ENCODE results near the gene CSNK1E. TPM values are rescaled to one million over a fixed set of nuclear protein-coding genes. Genes with fewer than 3 reads are reported as not detected.

Gene CSNK1E
- total RNA-seq, 4 donors from 2014 or later: 67.9 to 102 (median 91.7) TPM

DNA sequence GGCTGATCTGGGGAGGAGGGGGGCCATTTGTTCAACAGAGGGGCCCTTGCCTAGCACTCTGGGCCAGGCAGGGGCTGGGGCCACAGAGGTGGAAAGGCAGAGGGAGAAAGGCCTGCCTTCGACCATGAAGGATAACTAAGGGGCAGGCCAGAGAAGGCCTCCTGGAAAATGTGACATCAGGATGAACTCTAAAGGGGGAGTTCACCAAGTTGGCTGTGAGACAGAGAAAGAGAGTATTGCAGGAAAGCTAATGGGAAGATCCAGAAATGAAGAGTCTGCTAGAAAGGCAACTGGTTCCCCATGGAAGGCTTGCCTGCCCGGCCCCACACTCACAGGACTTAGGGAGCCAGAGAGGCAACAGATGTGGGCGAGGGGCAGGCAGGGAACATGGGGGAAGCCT is 16.3 kb downstream of the CSNK1E start:
- Histone ChIP-seq H3K4me3 (no peak overlapping the region), H3K36me3 (peaks cover 70 to 85% (median 77%) of the 10 kb centered on the region in 4 donors), H3K27ac (replicated peaks in 1 of 4) (no peak overlapping the region), H3K4me1 (peaks cover 31 to 44% (median 34%) of the 10 kb centered on the region in 4 donors), H3K27me3 (no peaks in the 10 kb centered on the region), H3K9me3 (no peaks in the 10 kb centered on the region)
- TF ChIP-seq POLR2AphosphoS5 (IDR thresholded peaks at IDR 0.05) (no peak), POLR2A (IDR thresholded peaks at IDR 0.05; ENCODE audit: low read depth) (no peak), EP300 (IDR thresholded peaks at IDR 0.05) (no peak)
- TF ChIP-seq, protein P1, sequence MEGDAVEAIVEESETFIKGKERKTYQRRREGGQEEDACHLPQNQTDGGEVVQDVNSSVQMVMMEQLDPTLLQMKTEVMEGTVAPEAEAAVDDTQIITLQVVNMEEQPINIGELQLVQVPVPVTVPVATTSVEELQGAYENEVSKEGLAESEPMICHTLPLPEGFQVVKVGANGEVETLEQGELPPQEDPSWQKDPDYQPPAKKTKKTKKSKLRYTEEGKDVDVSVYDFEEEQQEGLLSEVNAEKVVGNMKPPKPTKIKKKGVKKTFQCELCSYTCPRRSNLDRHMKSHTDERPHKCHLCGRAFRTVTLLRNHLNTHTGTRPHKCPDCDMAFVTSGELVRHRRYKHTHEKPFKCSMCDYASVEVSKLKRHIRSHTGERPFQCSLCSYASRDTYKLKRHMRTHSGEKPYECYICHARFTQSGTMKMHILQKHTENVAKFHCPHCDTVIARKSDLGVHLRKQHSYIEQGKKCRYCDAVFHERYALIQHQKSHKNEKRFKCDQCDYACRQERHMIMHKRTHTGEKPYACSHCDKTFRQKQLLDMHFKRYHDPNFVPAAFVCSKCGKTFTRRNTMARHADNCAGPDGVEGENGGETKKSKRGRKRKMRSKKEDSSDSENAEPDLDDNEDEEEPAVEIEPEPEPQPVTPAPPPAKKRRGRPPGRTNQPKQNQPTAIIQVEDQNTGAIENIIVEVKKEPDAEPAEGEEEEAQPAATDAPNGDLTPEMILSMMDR (IDR thresholded peaks at IDR 0.05): no peak
- intact Hi-C loops (cut with DNase I): no loop called here
- DNase-seq (ENCODE audit: extremely low spot score): no peak
- WGBS: 77% methylated on average over 3 of the region's 3 CpGs

DNA sequence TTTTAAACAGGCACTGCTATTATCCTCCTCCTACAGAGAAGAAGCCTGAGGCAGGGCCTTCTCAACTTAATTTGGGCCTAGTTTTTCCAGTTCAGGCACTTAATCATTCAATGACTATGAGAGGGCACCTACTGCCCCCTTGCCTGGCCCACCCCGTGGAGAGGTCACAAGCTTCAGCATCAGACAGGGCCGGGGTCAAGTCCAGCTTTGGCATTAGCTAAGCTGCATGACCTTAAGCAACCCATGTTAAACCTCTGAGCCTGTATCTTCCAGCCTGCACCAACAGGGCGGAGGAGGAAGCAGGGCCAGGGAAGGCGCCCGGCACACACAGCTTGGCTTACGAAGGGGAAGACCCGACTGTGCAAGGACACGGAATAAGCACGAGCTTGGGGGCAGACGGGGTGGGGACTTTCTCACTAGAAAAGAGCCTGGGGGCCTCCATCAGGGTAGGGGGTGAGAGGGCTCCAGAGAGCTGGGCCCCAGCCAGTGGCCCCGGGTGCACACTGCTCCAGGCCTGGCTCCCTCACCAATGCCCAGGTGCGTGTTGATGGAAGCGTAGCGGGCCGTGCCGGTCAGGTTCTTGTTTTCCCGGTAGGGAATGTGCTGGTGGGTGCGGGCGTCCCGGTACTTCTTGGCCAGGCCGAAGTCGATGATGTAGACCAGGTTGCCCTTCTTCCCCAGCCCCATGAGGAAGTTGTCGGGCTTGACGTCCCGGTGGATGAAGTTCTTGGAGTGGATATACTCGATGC is 16.9 kb downstream of the CSNK1E start:
- Histone ChIP-seq H3K9me3 (no peaks in the 10 kb centered on the region), H3K27me3 (no peaks in the 10 kb centered on the region), H3K27ac (replicated peaks in 1 of 4) (no peak overlapping the region), H3K4me1 (peaks cover 26 to 39% (median 28%) of the 10 kb centered on the region in 4 donors), H3K36me3 (peaks cover 75 to 91% (median 83%) of the 10 kb centered on the region in 4 donors), H3K4me3 (no peak overlapping the region)
- no peak for DNase-seq (ENCODE audit: extremely low spot score)
- WGBS: 87% methylated on average over 25 of the region's 26 CpGs
- TF ChIP-seq EP300 (IDR thresholded peaks at IDR 0.05) (no peak), POLR2A (IDR thresholded peaks at IDR 0.05; ENCODE audit: low read depth) (no peak), POLR2AphosphoS5 (IDR thresholded peaks at IDR 0.05) (no peak)
- TF ChIP-seq, protein P1 (IDR thresholded peaks at IDR 0.05): no peak
- intact Hi-C loops (cut with DNase I): no loop called here

DNA sequence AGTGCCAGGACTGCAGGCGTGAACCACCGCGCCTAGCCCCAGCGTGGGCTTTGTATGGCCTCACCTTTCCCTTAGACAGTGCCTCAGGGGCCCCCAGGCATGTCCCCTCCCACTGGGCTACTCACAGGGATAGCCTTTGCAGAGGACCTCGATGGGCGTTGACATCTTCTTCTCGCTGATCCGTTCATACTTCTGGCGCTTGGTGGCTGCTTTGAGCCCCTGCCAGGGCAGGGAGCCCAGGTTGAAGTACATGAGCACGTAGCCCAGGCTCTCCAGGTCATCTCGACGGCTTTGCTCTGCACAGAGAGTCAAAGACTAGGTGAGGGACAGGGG is 17.5 kb downstream of the CSNK1E start:
- H3K27ac ChIP-seq (replicated peaks in 1 of 4): no peak overlapping the region
- WGBS: 70% methylated on average over 12 of the region's 12 CpGs
- no peak overlapping the region for H3K4me3 ChIP-seq
- DNase-seq (ENCODE audit: extremely low spot score): no peak
- intact Hi-C loops (cut with DNase I): no loop called here
- TF ChIP-seq POLR2A (IDR thresholded peaks at IDR 0.05; ENCODE audit: low read depth) (no peak), POLR2AphosphoS5 (IDR thresholded peaks at IDR 0.05) (no peak), EP300 (IDR thresholded peaks at IDR 0.05) (no peak)
- TF ChIP-seq, protein P1 (IDR thresholded peaks at IDR 0.05): no peak
- peaks cover 81 to 98% (median 89%) of the 10 kb centered on the region in 4 donors for H3K36me3 ChIP-seq
- no peaks in the 10 kb centered on the region for H3K27me3 ChIP-seq
- H3K4me1 ChIP-seq: peaks cover 19 to 32% (median 22%) of the 10 kb centered on the region in 4 donors
- H3K9me3 ChIP-seq: no peaks in the 10 kb centered on the region

DNA sequence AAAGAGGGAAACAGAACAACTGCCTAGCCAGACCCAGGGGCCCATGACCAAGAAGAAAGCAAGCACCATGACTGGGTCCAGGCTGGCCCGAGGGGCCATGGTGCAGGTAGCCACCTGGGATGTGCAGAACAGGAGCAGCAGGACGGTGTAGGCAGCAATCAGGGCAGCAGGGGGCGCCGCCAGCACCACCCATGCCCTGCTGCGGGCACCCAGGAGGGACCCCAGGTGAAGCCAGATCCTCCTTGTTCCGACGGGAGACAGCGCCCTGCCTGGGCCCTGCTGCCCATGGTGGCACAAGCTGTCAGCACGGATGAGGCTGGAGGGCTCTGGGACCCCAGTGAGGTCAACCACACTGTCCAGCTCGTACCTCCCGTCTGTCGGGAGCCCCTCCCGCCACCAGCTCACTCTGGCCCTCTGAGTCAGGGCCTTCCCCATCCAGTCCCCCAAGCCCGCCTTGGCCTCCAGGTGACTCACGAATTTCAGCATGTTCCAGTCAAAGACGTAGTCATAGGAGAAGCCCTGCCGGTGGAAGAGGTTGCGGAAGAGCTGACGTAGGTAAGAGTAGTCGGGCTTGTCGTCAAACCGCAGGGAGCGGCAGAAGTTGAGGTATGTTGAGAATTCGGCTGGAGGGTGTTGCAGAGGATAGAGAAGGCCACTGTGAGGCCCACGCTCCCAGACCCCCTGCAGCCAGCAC is 18.8 kb downstream of the CSNK1E start:
- Histone ChIP-seq H3K27ac (replicated peaks in 1 of 4) (no peak overlapping the region), H3K36me3 (peaks cover 92 to 100% (median 100%) of the 10 kb centered on the region in 4 donors), H3K27me3 (no peaks in the 10 kb centered on the region), H3K9me3 (no peaks in the 10 kb centered on the region), H3K4me3 (no peak overlapping the region), H3K4me1 (peaks cover 7 to 21% (median 10%) of the 10 kb centered on the region in 4 donors)
- 89% methylated on average over 20 of the region's 25 CpGs for WGBS
- intact Hi-C loops (cut with DNase I): no loop called here
- DNase-seq (ENCODE audit: extremely low spot score): no peak
- no peak for TF ChIP-seq POLR2A (IDR thresholded peaks at IDR 0.05; ENCODE audit: low read depth)
- TF ChIP-seq, protein P1 (IDR thresholded peaks at IDR 0.05): peak in 1 of 3 experiments; percentile 41
- TF ChIP-seq EP300 (IDR thresholded peaks at IDR 0.05): no peak
- no peak for TF ChIP-seq POLR2AphosphoS5 (IDR thresholded peaks at IDR 0.05)

Measured in esophagus muscularis mucosa (tissue), 4 donors.